GM21528 (cell line): ENCODE measurements around the gene PLA1A.
A peak's percentile ranks its signal among the peaks of the same experiment; 100 is the strongest.

ENCODE experiments used
- ATAC-seq: cut with Tn5 transposase; IDR thresholded peaks from one replicate; pipeline ENCODE4 v1.9.1; 2021; ENCODE audit warnings: mild to moderate bottlenecking, moderate library complexity; ENCODE audit not compliant: unreplicated experiment, low FRiP score

PLA1A gene

DNA sequence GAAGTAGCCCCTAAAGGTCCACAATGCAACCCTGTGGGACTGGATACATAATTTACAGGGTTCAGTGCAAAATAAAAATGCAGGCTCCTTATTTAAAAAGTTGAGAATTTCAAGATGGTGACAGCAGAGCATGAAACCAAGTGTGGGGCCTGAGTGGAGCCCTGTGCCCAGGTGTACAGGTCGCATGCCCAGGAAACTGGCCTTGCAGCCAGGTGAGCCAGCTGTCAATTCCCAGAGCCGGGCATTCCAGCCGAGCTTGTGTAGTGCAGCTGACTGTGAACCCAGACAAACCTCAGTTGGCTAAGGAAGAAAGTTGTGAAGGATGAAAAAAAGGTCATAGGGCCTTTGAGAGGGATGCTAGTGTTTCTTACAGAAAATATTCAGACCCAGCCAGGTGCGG, 35.1 kb downstream of the PLA1A start:
- no peak for ATAC-seq

DNA sequence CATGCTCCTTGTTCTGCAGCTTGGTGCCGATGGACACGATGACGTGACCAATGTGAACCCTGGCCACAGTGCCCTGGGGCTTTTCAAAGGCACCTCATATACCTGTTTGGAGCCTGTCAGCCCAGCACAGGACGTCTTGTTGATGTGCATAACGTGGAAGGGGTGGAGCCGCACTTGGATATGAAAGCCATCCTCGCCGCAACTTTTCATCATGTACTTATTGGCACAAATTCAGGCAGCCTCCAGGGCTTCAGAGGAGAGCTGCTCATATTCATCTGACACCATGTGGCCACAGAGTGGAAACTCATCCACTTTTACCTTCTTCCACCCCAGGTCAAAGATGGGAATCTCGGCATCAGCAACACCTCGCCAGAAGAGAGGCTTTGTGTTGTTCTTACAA, 38.0 kb downstream of the PLA1A start:
- no peak for ATAC-seq

DNA sequence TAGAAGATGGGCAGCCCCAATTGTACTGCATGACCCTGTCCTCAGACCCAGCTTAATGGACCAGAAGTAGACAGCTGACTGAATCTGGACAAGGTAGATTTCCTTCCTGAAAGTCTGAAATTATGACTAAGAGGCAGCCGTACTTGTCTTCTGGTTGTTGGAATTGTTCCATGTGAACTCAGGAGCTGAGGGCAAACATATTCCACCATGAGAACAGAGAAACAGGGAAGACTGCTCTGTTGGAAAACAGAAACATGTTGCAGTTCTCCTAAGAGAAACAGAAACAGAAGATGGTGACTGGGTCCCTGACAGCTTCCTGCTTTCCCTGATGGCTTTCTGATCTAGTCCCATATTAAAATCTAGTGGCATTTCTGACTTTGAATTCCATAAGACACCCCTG, 38.6 kb downstream of the PLA1A start:
- ATAC-seq = no peak

DNA sequence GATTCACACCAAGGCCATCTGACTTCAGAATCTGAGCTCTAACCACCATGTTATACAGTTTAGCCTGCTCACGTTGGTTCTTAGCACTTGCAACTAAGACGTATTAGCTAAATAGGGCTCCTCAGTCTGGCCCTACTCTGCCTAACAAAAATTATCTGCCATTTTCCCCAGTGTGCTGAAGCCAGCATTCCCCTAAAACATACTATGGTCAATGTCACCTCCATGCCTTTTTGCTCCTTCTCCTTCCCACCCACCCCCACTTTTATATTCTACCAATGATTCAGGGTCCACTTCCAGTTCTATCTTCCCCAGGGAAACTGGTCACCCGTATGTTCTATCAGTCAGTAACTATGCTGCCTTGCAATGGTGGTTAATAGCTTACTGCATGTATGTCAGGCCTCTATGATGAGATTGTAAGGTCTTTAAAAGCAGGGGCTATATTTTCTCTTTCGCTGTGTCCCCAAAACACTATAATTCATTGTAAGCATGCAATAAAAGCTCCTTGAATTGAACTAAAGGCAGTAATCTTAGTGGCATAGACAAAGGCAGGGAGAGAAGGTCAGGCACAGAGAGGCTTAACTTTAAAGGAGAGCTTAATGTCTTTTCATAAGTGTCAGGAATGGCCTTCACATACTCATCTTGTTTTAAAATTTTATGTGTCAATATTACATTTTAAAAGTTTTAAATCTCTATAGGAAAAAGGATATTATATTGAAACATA, 39.4 kb downstream of the PLA1A start:
- no peak for ATAC-seq

DNA sequence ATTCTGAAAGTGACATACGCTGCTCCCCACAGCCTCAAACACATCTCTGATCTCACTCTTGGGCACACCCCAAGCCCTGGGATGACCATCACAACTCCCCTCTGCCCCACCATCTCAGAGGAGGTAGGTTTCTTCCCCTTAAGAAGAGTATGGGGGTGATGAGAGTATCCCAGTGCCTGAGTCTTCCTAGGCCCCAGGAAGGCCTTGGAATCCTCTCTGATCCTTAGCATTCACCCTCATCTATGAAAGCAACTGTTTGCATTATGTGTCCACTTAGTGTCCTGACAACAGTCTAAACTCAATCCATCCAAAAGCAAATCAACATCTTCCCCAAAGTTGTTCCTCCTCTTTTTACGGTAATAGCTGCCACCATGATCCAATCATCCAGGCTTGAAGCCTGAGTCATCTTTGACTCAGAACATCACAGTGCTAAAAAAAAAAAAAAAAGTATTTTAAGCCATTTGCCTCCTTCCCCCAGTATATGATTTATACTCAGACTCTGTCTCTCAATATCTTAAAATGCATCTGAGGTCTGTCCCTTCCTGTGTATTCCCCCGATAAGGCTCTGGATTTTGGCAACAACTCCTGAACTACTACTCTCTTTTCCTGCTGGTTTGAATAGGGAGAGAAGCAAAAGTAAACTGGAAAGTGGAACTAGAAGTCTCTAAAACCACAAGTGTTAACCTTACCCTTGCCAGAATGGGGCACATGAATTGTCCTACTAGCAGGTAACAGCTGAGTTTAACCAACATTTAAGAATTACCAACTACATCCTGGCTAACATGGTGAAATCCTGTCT, 40.2 kb downstream of the PLA1A start:
- ATAC-seq = peak; percentile 36

DNA sequence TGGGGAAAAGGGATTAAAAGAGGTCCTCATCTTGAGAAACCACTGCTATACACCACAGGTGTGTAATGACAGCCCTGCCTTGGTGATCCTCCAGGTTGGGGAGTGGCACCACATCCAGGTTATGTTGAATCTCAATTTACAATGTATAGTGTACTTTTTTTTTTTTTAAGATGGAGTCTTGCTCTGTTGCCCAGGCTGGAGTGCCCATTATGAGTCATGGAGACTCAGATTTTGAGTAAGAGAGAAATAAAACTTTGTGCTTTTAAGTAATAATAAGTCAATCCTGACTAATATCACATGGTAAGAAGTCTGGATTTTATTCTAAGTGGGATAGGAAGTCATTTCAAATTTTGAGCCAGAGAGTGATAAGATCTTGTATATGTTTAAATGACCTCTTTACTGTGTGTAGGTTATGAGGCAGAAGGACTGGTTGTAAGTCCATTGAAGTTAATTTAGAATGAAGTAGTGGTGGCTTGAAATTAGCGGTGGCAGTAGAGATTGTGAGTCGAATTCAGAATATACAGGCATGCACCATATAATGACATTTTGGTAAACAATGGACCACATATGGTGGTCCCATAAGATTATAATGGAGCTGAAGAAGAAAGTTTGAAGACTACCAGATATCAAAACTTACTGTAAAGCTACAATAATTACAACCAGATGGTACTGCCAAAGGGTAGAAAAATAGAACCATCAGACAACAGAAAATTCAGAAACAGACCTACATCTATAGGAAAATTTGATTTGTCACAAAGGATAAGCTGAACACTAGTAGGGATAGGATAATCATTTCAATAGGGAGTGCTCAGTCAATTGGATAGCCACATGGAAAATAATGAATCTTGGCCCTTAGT, 42.0 kb downstream of the PLA1A start:
- no peak for ATAC-seq

DNA sequence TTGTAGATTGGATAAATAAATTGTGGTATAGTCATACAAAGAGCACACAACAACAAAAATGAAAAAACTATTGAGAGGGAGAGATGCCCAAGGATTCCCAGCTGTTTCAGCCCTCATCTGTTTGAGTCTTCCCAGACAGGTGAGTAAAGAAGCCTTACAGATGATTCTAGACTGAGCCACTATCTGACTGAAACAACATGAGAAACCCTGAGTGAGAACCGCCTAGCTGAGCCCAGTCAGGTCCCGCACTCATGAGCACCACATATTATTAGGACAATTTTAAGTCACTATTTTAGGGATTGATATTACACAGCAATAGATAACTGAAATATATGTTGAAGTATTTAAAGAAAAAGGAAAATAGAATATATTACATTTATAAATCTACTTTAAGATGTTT, 43.7 kb downstream of the PLA1A start:
- no peak for ATAC-seq

DNA sequence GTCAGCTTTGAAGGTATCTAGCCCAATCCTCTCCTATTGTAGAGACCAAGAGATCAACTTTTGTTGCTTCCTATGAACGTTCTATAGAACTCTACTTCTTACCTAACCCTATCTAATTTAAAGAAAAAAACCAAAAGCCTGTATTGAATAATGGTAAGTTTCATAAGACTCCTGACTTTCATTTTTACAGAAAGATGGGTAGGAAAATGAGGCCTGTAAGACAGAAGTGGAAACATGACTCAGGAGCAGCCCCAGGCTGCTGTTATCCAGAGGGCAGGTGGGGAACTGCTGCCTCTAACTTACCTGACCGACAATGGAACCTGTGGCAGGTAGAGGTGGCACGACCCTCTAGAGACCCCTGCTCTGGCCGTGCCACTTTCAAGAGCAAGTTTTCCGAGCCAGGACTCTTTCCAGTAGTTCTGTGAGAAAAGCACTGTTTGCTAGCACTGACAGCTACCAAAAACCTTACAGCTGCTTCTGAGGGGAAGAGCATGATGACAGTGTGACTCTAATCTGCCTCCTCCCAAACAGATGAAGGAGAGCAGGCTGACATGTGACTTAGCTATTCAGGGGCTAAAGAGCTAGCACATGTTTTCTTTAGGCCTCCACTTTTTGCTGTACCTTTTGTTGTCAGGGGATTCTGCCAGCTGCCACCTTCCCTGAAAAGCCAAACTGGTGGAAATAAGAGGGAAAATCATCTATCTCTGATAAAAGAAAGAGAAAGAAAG, 45.2 kb downstream of the PLA1A start:
- no peak for ATAC-seq

DNA sequence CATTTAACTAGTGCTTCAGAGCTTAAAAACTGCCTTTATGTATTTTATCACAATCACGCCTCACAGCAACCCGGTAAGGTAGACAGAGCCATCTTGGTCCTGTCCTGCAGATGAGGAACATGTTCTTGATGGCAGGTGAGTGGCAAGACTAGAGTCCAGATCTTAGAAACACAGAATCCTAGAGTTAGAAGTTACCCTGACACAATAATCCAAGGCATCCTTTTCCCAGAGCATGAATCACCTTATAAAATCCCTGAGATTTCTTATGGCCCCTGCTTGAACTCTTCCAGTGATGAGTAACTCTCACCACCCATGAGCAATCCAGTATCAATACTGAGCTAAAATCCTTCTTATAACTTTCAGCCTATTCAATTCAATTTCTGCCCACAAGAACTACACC, 45.8 kb downstream of the PLA1A start:
- no peak for ATAC-seq

DNA sequence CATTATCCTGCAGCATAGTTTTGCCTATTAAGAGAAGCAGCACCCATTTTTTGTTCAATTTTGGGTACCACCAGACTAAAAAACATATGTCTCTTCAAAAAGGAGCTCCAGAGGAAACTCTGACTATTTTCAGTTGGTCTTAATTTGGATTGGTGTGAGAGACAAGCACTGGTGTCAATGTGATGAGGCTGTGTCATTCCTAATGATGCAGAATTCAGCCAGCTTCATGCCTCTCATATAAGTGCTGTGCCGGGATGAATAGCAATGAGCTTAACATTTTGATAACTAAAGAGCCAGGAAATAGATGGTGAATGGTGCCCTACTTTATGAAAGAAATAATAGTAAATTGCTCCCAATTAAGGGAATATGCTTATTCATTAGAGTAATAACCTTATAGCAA, 46.8 kb downstream of the PLA1A start:
- ATAC-seq = no peak

DNA sequence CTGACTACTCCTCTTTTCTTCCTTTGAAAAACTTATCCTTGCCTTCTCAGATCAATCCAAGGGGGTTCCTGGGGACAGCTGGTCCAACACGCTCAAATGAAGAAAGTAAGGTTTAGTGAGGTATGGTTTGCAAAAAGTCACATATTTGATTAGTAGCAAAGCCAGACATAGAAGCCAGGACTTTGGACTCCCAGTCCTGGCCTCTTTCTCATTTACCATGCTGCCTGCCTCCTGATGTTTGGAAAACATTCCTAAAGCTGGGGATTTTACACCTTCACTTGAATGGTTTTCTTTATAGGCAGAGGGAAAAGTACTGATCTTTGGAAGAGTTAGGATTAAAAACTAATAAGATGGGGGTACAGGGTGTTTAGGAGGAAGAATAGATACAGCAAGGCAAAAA, 48.1 kb downstream of the PLA1A start:
- ATAC-seq = no peak

DNA sequence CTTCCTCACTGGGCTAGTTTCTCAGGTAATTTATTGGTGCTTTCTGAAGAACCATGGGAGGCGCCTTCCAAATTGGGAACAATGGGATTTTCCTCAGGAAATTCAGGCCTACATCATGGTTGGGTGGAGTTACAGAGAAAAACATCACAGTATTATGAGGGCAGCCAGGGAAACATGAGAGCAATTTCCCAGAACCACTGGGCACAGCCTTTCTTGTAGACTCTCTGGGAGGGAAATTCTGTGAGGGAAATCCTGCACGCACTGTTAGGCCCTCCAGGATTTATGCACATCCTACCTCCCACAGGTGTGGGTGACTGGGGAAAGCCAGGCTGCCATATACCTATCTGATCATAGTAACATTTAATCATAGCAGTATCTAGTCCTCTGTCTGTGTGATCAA, 49.5 kb downstream of the PLA1A start:
- no peak for ATAC-seq

DNA sequence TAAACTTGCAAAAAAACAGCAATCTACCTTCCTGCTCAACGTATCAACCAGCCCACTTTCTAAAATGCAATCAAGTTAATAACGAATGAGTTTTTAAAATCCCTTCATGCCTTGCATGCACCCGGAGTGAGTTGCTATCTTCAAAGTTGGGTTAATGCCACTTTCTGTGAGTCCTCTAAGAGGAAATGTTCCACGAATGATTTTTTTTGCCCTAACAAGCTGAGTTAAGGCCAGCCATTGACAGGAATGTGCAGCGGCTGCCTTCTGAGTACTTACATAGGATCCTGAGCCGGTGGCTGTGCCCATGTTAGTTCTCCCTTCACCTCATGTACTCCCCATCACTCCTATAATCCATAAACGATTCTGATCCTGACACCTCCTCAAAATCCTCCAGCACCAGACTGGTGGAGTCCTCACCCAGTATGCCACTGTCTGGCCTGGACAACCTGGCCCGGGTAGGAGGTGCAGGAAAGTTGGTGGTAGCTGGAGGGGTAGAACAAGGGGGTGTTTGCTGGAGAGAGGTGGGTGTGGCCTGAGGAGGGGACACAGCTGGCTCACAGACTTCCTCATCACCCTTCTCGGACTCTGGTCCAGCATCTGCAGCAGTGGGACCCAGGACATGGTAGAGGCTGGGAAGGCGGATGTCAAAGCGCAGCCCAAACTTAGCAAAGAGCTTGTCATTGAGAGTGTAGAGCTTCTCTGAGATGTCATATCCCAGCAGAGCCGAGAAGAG, 50.3 kb downstream of the PLA1A start:
- ATAC-seq = no peak

DNA sequence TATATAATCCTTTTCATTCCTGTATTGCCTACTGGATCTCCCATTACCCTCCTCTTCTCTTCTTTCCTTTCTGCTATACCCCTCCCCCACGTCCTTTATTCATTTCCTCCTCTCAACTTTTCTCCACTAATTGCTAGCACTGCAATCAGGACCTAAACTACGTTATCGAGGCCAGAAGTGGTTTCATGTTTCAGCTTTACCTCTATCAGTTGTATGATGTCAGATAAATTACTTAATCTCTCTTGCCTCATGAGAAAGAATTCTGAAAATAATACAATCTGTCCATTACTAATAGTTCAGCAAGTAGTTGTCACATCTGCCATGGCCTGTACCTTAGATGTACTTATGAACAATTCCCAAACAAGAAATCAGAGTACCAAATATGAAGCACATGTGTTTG, 52.1 kb downstream of the PLA1A start:
- ATAC-seq = no peak

DNA sequence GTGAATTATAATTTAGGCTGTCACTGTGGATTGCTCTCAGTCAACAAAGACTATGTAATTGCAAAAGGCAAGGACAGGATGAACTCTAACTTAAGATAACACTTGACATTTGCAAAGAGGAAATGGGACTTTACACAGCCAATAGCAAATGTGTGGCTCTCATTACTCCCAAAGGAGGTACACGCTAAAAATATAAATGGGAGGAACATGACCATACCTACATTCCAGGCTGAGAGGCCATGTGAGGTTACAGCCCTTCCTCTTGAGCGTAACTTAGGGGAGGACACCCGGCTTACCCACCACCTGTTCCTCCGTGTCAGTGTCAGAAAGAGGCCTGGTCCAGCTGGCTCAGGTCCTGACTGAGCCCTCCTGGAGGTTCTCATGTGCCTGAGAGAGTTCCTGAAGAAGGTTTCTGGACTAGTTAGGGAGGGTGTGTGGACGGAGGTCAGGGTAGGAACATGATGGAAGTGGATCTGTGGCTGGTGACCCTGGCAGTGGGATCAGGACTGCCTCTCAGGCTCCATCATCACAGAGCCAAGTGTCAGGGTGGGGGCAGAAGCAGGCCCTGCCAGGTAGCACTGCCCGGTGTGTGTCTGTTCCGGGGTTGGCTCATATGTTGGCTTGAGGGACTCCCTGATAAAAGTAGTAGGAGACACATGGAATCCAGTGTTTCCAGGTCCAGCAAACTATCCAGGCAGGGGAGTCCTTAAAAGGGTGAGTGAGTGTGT, 54.8 kb downstream of the PLA1A start:
- no peak for ATAC-seq

DNA sequence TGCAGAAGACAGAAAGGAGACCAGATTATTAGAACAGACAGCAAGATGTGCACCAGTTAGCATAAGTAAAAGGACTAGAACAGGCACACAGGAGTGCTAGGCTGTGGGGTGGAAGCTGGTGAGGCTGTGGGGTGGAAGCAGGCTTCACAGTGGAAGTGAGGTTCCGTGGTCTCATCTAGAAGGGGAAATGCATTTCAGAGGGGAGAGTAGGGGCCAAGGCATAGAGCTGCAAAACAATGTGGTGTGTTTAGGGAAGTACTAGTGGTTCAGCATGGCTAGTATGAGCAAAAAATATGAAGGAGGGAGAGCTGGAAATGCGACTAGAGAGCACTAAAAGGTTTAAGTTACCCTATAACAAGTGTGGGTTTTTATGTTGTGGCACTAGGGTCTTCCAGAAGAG, 56.2 kb downstream of the PLA1A start:
- ATAC-seq = no peak

DNA sequence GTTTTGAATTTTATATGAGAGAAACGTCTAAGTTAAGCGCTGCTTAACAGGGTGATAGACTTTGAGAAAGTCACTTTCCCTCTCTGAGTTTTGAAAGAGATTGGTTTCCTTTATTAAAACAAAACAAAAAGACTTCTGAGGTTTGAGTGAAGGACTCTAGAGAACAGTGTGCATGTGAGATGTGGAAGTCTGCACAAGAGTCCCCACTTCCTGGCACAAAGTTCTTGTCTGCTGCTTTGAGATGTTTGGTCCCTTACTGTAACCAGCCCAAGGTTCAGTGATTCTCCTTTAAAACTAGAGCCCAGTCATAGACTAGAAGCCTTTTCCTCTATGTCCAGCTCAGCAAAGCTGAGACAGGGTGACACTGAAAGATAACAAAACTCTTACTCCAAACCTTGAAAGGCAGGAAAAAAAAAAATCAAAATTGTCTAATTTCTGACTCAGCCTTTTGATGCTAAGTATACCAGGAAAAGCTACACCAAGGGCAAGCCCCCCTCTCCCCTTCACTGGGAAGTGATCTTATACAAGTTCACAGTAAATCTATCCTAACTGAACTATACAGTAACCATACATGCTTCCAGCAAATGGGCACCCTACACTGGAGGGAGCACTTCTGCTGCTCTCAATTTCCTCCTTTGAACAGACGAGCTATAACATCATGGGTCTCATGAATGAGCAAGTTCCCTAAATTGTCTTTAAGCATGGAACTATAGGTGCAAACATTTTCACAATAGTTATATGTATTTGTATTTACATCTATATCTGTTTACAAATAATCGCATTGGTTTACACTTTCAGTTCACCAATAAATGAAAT, 60.4 kb downstream of the PLA1A start:
- ATAC-seq = peak; percentile 56

DNA sequence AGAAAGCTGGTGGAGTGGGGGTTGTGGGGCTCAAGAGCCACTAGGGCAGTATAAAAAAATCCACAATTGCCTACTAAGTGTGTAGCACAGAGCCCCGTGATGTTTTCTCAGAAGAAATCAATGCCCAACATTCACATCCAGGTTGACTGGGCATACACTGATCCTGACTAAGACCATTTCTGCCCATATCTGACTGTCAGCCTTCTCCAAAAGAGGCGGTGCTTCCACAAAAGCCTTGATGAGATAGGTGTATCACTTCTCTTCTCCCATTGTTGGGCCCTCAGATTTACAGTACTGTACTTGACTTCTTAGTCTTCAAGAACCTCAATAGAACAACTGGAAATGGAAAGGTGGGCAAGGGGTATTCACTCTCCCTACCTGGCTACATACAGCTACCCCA, 61.3 kb downstream of the PLA1A start:
- no peak for ATAC-seq
